ENCODE results near the gene LTBP3. TPM values are rescaled to one million over a fixed set of nuclear protein-coding genes. Genes with fewer than 3 reads are reported as not detected.

Gene LTBP3
- total and polyA plus RNA-seq, 3 donors from 2014 or later, result 58.1 to 126 (median 112) TPM

DNA sequence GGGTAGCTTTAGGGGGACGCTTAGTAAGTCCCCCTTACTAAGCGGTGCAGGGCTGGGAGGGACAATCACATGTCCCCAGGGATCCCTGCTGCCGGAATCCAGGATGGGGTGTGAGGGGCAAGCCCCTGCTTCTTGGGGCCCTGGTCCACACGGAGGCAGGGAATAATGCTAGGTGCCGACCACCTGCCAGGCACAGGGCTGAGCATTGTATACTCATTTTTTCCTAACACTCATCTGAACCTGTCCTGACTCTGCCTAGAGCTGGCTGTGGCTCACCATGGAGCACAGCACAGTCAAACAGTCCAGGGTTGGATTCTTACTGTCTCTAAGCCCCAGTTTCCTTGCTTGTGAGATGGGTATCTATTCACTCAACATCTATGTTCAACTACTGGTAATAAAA, 1.4 kb upstream of the LTBP3 start:
- H3K36me3 ChIP-seq (ENCODE audit: low read depth, missing control alignments), result no peaks in the 10 kb centered on the region
- WGBS, 2 donors, result 66 to 69% methylated on average over 5 of the region's 5 CpGs
- no peaks in the 10 kb centered on the region for H3K27me3 ChIP-seq
- TF ChIP-seq POLR2A (IDR thresholded peaks at IDR 0.05), result no peak
- TF ChIP-seq, protein P1, sequence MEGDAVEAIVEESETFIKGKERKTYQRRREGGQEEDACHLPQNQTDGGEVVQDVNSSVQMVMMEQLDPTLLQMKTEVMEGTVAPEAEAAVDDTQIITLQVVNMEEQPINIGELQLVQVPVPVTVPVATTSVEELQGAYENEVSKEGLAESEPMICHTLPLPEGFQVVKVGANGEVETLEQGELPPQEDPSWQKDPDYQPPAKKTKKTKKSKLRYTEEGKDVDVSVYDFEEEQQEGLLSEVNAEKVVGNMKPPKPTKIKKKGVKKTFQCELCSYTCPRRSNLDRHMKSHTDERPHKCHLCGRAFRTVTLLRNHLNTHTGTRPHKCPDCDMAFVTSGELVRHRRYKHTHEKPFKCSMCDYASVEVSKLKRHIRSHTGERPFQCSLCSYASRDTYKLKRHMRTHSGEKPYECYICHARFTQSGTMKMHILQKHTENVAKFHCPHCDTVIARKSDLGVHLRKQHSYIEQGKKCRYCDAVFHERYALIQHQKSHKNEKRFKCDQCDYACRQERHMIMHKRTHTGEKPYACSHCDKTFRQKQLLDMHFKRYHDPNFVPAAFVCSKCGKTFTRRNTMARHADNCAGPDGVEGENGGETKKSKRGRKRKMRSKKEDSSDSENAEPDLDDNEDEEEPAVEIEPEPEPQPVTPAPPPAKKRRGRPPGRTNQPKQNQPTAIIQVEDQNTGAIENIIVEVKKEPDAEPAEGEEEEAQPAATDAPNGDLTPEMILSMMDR (IDR thresholded peaks at IDR 0.05), result no peak
- H3K4me1 ChIP-seq, result peaks cover 40% of the 10 kb centered on the region
- intact Hi-C loops (cut with DNase I; ENCODE audit: low total_unique reads), result no loop called here
- no peak overlapping the region for H3K4me3 ChIP-seq
- no peak for DNase-seq
- peak overlapping the region; percentile 93 to 95 for H3K27ac ChIP-seq
- H3K9me3 ChIP-seq, result no peaks in the 10 kb centered on the region

DNA sequence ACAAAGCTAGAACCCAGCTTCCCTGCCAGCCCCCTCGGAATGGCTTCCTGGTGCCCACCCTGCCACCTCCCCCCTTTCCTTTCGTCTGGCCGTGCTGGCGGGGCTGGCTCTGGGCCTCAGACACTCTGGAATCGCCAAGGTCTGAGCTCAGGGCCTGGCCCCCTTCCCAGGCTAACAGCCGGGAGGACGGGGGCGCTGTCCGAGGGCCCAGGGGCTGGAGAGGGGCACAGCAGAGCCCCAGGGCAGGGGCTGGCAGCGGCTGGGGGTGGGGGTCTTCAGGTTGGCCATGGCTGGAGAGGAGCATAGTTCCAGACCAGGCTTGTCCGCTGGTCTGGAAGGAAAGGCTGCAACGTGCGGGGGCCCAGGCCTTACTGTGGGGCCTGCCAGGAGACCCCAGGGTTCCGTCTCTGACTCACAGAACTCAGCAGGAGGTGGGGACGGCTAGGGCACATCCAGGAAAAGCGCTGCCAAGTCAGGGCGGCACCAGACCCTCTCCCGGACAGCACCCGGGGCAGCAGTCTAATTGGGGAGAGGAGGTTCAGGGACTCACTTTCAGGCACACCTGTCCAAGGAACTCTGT, 861 bp upstream of the LTBP3 start:
- H3K9me3 ChIP-seq, result no peaks in the 10 kb centered on the region
- no peak for DNase-seq
- no peaks in the 10 kb centered on the region for H3K27me3 ChIP-seq
- TF ChIP-seq, protein P1 (IDR thresholded peaks at IDR 0.05), result no peak
- no peak for TF ChIP-seq POLR2A (IDR thresholded peaks at IDR 0.05)
- WGBS, 2 donors, result 6 to 29% methylated on average over 12 to 19 of the region's 19 CpGs
- H3K36me3 ChIP-seq (ENCODE audit: low read depth, missing control alignments), result no peaks in the 10 kb centered on the region
- H3K27ac ChIP-seq, result peak overlapping the region; percentile 93 to 95
- peak overlapping the region in 1 of 2 donors; percentile 67 for H3K4me3 ChIP-seq
- intact Hi-C loops (cut with DNase I; ENCODE audit: low total_unique reads), result no loop called here
- peaks cover 40% of the 10 kb centered on the region for H3K4me1 ChIP-seq

DNA sequence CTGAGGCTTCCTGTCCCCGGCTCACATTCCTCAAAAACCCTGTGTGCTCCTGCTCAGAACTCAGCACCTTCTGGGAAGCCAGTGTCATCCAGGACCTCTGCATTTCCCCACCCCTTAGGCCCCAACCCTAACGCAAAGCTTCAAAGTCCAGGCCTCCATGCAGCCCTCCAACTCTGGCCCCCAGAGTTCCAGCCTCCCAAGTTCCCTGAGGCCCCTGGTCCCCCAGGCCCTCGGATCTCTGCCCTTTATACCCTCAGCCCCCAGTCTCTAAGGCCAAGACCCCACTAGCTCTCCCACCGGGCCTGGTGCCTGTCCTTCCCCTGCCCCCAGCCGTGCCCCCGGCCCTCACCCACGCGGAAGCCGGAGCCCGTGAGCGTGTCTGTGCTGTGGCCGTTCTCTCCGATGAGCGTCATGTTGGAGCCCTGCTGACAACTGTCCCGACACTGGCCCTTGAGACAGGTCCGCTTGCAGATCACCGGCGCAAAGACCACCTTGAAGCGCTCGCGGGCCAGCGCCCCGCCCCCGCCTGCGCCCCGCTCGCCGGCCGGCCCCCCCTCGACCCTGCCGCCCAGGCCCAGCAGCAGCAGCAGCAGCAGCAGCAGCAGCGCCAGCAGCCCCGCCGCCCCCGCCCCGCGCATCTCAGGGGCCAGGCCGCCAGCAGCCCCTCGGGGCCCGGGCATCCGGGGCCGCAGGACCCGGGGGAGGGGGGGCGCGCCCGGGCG, 718 bp downstream of the LTBP3 start:
- peaks cover 40% of the 10 kb centered on the region for H3K4me1 ChIP-seq
- no peak for DNase-seq
- TF ChIP-seq, protein P1 (IDR thresholded peaks at IDR 0.05), result no peak
- no peak for TF ChIP-seq POLR2A (IDR thresholded peaks at IDR 0.05)

GRCh38 chr11:65556470-65557279, 1.5 kb downstream of the LTBP3 start:
- no peak for DNase-seq
- no peaks in the 10 kb centered on the region for H3K9me3 ChIP-seq
- 75 to 80% methylated on average over 10 to 12 of the region's 12 CpGs for WGBS, 2 donors
- TF ChIP-seq, protein P1 (IDR thresholded peaks at IDR 0.05), result no peak
- no peak for TF ChIP-seq POLR2A (IDR thresholded peaks at IDR 0.05)
- intact Hi-C loops (cut with DNase I; ENCODE audit: low total_unique reads), result no loop called here
- H3K4me1 ChIP-seq, result peaks cover 40% of the 10 kb centered on the region
- peak overlapping the region in 1 of 2 donors; percentile 67 for H3K4me3 ChIP-seq
- no peaks in the 10 kb centered on the region for H3K36me3 ChIP-seq (ENCODE audit: low read depth, missing control alignments)
- H3K27me3 ChIP-seq, result no peaks in the 10 kb centered on the region
- peak overlapping the region; percentile 85 to 93 for H3K27ac ChIP-seq

More for the DNA sequence above, 718 bp downstream of the LTBP3 start:
- Histone ChIP-seq H3K4me3 (peak overlapping the region; percentile 63 to 67), H3K27ac (peak overlapping the region; percentile 85 to 93), H3K27me3 (no peaks in the 10 kb centered on the region), H3K36me3 (ENCODE audit: low read depth, missing control alignments) (no peaks in the 10 kb centered on the region), H3K9me3 (no peaks in the 10 kb centered on the region)
- 2 to 5% methylated on average over 11 to 22 of the region's 47 CpGs for WGBS, 2 donors
- intact Hi-C loops (cut with DNase I; ENCODE audit: low total_unique reads), result no loop called here
